Natural killer cell treated with Interleukin-12 subunit alpha and Interleukin-12 subunit beta and Interleukin-15 and Interleukin-18, amount 100 ng/mL, for 72 hours (primary cell): ENCODE results near the gene KRT20. TPM values are rescaled to one million over a fixed set of nuclear protein-coding genes. Genes with fewer than 3 reads are reported as not detected.

Experiments
- ATAC-seq, 2 donors: fragments of 150-1000 bp; cut with Tn5 transposase in 1 of 2; sonication (Bioruptor Pico), chemical (Tn5 transposase) in 1 of 2; 2 replicates each; pipeline ENCODE4 v1.10.0; 2021
- DNase-seq: peaks from one replicate; pipeline ENCODE4 v3.0.0; 2022; ENCODE audit warnings: low spot score
- H3K27ac Mint-ChIP-seq, 2 donors: 1 replicate in 1 of 2; 2 replicates in 1 of 2; pipeline ENCODE4 v1.8.0; 2022; ENCODE audit warnings: mixed read lengths in 2 of 2, mild to moderate bottlenecking in 1 of 2, moderate library complexity in 1 of 2
- H3K27me3 Mint-ChIP-seq, 2 donors: 1 replicate in 1 of 2; 2 replicates in 1 of 2; pipeline ENCODE4 v1.8.0; 2022; ENCODE audit warnings: mixed read lengths in 2 of 2
- H3K36me3 Mint-ChIP-seq: one replicate; pipeline ENCODE4 v1.8.0; 2022; ENCODE audit warnings: mixed read lengths
- H3K4me1 Mint-ChIP-seq, 2 donors: 1 replicate in 1 of 2; 2 replicates in 1 of 2; pipeline ENCODE4 v1.8.0; 2022; ENCODE audit warnings: low read depth in 2 of 2, mixed read lengths in 2 of 2, mild to moderate bottlenecking in 1 of 2
- H3K4me3 Mint-ChIP-seq: one replicate; pipeline ENCODE4 v1.8.0; 2022; ENCODE audit warnings: mixed read lengths
- H3K9me3 Mint-ChIP-seq: 2 replicates; pipeline ENCODE4 v1.8.0; 2022; ENCODE audit warnings: mixed read lengths
- total RNA-seq, 2 donors: library from RNA; stranded (reverse); gene quantifications; one replicate each; pipeline ENCODE4 v1.2.3, GENCODE V29; 2022

Gene KRT20
- total RNA-seq, 2 donors from 2014 or later = not detected

- Mint-ChIP-seq H3K27ac (no peak overlapping the region), H3K27me3 (peaks cover 37 to 40% of the 10 kb centered on the region in 2 donors), H3K4me1 (no peaks in the 10 kb centered on the region), H3K36me3 (no peaks in the 10 kb centered on the region), H3K9me3 (no peaks in the 10 kb centered on the region), H3K4me3 (no peak overlapping the region)
- ATAC-seq (no peak), DNase-seq (no peak)
Measured at GRCh38 chr17:40909755-40910154, 24.7 kb upstream of the KRT20 start.

GRCh38 chr17:40909351-40909750 is 24.3 kb upstream of the KRT20 start:
- peaks cover 42 to 44% of the 10 kb centered on the region in 2 donors for H3K27me3 Mint-ChIP-seq
- H3K4me1 Mint-ChIP-seq = no peaks in the 10 kb centered on the region
- H3K36me3 Mint-ChIP-seq = no peaks in the 10 kb centered on the region
- DNase-seq (no peak), ATAC-seq (peak; percentile 65)
- no peak overlapping the region for H3K4me3 Mint-ChIP-seq
- H3K27ac Mint-ChIP-seq = no peak overlapping the region
- no peaks in the 10 kb centered on the region for H3K9me3 Mint-ChIP-seq

GRCh38 chr17:40906613-40907012 is 21.6 kb upstream of the KRT20 start:
- H3K27me3 Mint-ChIP-seq = peaks cover 34 to 48% of the 10 kb centered on the region in 2 donors
- no peaks in the 10 kb centered on the region for H3K36me3 Mint-ChIP-seq
- no peaks in the 10 kb centered on the region for H3K9me3 Mint-ChIP-seq
- ATAC-seq (no peak), DNase-seq (no peak)
- no peak overlapping the region for H3K27ac Mint-ChIP-seq
- H3K4me3 Mint-ChIP-seq = no peak overlapping the region
- no peaks in the 10 kb centered on the region for H3K4me1 Mint-ChIP-seq

DNA sequence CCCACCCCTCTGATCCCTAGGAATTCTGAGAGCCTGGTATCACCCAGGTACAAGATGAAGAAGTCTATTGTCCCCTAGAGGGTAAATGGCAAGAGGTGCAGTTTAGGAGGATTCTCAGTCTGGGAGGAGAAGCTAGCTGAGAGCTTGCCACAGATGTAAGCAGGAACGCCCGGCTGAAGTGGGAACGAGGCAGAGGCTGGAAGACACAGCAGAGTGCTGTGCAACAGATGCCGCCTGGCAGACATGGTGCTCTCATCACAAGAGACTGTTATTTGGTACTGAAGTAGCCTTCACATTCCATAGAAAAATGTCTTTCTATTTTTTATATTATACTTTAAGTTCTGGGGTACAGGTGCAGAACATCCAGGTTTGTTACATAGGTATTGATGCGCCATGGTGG is 20.3 kb upstream of the KRT20 start:
- H3K27ac Mint-ChIP-seq = no peak overlapping the region
- ATAC-seq = no peak
- no peaks in the 10 kb centered on the region for H3K36me3 Mint-ChIP-seq
- H3K27me3 Mint-ChIP-seq = peaks cover 36 to 54% of the 10 kb centered on the region in 2 donors
- H3K9me3 Mint-ChIP-seq = no peaks in the 10 kb centered on the region
- no peak overlapping the region for H3K4me3 Mint-ChIP-seq
- no peak for DNase-seq
- no peaks in the 10 kb centered on the region for H3K4me1 Mint-ChIP-seq

- H3K27ac Mint-ChIP-seq = no peak overlapping the region
- DNase-seq (no peak), ATAC-seq (no peak)
- H3K9me3 Mint-ChIP-seq = no peaks in the 10 kb centered on the region
- H3K36me3 Mint-ChIP-seq = no peaks in the 10 kb centered on the region
- no peaks in the 10 kb centered on the region for H3K4me1 Mint-ChIP-seq
- H3K27me3 Mint-ChIP-seq = peaks cover 40 to 51% of the 10 kb centered on the region in 2 donors
- no peak overlapping the region for H3K4me3 Mint-ChIP-seq
Measured at GRCh38 chr17:40903129-40903847, 18.2 kb upstream of the KRT20 start.

GRCh38 chr17:40902498-40902897 is 17.5 kb upstream of the KRT20 start:
- no peak overlapping the region for H3K4me3 Mint-ChIP-seq
- H3K27ac Mint-ChIP-seq = no peak overlapping the region
- ATAC-seq = no peak

DNA sequence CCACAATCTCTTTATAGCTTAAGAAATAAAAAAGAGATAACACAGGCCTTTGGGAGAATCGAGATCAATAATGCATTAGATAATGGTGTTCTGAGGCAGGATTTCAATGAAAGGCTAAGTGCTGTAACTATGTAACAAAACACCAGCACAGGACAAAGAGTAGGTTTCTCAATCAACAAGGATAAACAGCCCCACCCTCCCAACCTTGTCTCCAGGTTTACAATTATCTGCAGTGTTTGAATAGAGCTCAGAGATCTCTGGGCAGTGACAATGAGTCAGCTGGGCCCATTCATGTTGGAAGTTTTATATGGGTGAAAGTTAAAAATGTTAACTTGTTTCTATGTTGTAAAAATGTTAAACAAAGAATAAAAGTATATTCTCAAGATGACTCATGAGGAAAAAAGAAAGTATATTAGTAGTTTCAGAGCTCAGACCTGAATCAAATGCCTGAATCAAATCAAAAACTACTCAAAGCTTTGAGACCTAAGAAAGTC is 17.0 kb upstream of the KRT20 start:
- Mint-ChIP-seq H3K27me3 (peaks cover 34 to 48% of the 10 kb centered on the region in 2 donors), H3K4me3 (no peak overlapping the region), H3K27ac (no peak overlapping the region), H3K4me1 (no peaks in the 10 kb centered on the region), H3K9me3 (no peaks in the 10 kb centered on the region), H3K36me3 (no peaks in the 10 kb centered on the region)
- ATAC-seq (no peak), DNase-seq (no peak)

More at GRCh38 chr17:40902498-40902897, 17.5 kb upstream of the KRT20 start:
- Mint-ChIP-seq H3K9me3 (no peaks in the 10 kb centered on the region), H3K36me3 (no peaks in the 10 kb centered on the region), H3K27me3 (peaks cover 38 to 48% of the 10 kb centered on the region in 2 donors), H3K4me1 (no peaks in the 10 kb centered on the region)
- no peak for DNase-seq

DNA sequence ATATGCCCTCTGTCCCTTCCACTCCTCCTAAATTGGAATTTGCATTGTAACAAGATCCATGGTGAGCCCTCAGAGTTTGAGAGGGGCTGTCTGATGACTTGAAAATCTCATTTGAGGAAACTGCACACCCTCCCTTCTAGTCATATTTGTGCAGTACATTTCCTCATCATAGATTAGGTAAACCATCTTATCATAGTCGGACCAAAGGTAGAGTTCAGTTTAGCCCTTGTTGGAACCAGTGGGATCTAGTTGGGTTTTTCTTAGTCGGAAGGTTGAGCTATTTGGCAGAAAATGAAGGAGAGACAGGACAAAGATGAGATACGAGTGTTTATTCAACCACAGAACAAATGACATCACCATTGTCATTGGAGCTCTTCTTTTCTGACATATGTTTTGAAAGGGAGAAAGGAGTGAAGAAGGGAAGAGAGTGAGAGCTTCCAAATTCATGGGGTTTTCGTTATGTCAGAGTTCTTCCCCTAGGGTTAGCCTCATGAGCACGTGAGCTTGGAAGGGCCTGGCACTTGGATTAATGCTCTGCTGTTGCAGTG is 15.8 kb upstream of the KRT20 start:
- H3K36me3 Mint-ChIP-seq = no peaks in the 10 kb centered on the region
- DNase-seq (no peak), ATAC-seq (no peak)
- no peaks in the 10 kb centered on the region for H3K4me1 Mint-ChIP-seq
- H3K9me3 Mint-ChIP-seq = no peaks in the 10 kb centered on the region
- H3K27ac Mint-ChIP-seq = no peak overlapping the region
- H3K27me3 Mint-ChIP-seq = peaks cover 28 to 40% of the 10 kb centered on the region in 2 donors
- H3K4me3 Mint-ChIP-seq = no peak overlapping the region

DNA sequence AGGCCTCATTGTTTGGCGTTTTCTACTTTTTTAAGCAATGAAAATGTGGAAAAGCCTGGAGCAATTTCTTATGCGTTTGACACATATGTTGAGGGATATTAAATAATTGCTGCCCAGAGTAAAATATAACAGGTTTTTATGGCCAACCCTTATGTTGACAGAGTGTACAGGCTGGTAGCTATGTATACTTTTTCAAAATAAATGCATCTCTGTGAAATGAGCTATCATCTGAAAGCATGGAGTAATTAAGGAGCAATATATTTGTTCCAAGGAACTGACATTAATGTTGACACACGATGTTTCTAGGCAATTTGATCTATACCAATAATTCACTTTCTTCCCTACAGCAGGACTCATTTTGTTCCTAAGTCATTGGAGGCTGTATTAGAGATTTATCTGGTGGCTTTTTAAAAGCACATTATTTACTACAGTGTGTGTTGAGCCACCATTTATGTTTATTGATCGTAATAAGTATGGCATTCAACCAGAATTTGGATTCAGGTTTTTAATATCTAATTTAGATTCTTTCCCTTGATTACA is 11.9 kb upstream of the KRT20 start:
- H3K4me3 Mint-ChIP-seq = no peak overlapping the region

GRCh38 chr17:40895106-40895730 is 10.2 kb upstream of the KRT20 start:
- DNase-seq (no peak), ATAC-seq (no peak)
- no peaks in the 10 kb centered on the region for H3K9me3 Mint-ChIP-seq
- H3K4me1 Mint-ChIP-seq = no peaks in the 10 kb centered on the region
- H3K27me3 Mint-ChIP-seq = peaks cover 30 to 42% of the 10 kb centered on the region in 2 donors
- H3K4me3 Mint-ChIP-seq = no peak overlapping the region
- H3K27ac Mint-ChIP-seq = no peak overlapping the region
- no peaks in the 10 kb centered on the region for H3K36me3 Mint-ChIP-seq

More for the DNA sequence above, 11.9 kb upstream of the KRT20 start:
- Mint-ChIP-seq H3K27ac (no peak overlapping the region), H3K4me1 (no peaks in the 10 kb centered on the region), H3K9me3 (no peaks in the 10 kb centered on the region), H3K27me3 (peaks cover 33 to 49% of the 10 kb centered on the region in 2 donors), H3K36me3 (no peaks in the 10 kb centered on the region)
- DNase-seq = no peak
- no peak for ATAC-seq

DNA sequence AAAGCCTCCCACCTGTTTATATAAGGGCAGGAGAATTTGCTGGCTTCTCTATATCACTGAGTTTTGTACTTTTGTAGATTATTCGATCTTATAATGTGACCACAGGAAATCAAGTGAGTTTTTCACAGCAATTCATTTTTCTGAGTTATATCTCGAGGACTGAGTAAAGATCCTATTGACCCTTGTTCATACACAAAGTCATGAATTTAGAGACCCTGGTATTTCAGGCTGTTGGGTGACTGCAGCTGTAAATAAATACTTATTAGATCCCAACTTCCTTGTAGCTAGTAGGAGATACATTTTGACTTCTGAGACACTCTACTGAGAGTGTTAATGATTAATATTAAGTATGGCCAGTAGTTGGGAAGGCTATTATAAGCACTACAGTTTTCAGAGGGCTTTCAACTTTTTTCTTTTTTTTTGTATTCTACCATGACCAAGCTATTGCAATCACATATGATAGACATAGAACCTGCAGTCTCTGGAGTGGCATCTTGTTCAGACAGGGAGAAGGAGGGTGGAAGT is 3.2 kb upstream of the KRT20 start:
- Mint-ChIP-seq H3K4me1 (no peaks in the 10 kb centered on the region), H3K4me3 (no peak overlapping the region), H3K9me3 (no peaks in the 10 kb centered on the region), H3K36me3 (no peaks in the 10 kb centered on the region), H3K27ac (no peak overlapping the region), H3K27me3 (peaks cover 28 to 46% of the 10 kb centered on the region in 2 donors)
- no peak for DNase-seq
- ATAC-seq = no peak

- Mint-ChIP-seq H3K4me1 (no peaks in the 10 kb centered on the region), H3K27me3 (peaks cover 23 to 45% of the 10 kb centered on the region in 2 donors), H3K27ac (no peak overlapping the region), H3K9me3 (no peaks in the 10 kb centered on the region), H3K36me3 (no peaks in the 10 kb centered on the region), H3K4me3 (no peak overlapping the region)
- no peak for ATAC-seq
- no peak for DNase-seq
Measured at GRCh38 chr17:40886090-40886489, 1.0 kb upstream of the KRT20 start.

- no peaks in the 10 kb centered on the region for H3K9me3 Mint-ChIP-seq
- H3K27ac Mint-ChIP-seq = no peak overlapping the region
- H3K4me1 Mint-ChIP-seq = no peaks in the 10 kb centered on the region
- ATAC-seq (no peak), DNase-seq (no peak)
- H3K27me3 Mint-ChIP-seq = peaks cover 17 to 32% of the 10 kb centered on the region in 2 donors
- H3K36me3 Mint-ChIP-seq = no peaks in the 10 kb centered on the region
- H3K4me3 Mint-ChIP-seq = no peak overlapping the region
Measured at GRCh38 chr17:40883626-40884334, 1.3 kb downstream of the KRT20 start.
